Mucosa of descending colon (tissue), 3 donors: ENCODE results near the gene YBX2. TPM values are rescaled to one million over a fixed set of nuclear protein-coding genes. Genes with fewer than 3 reads are reported as not detected.

Source experiments
- ATAC-seq: fragments of 200-7000 bp; cut with Tn5 transposase; one replicate; pipeline ENCODE4 v1.9.1; 2020; ENCODE audit warnings: mild to moderate bottlenecking, moderate library complexity
- DNase-seq, 3 donors: peaks; one replicate each; pipeline ENCODE4 v3.0.0-alpha.2; 2020
- H3K36me3 ChIP-seq: fragments of 200-600 bp; one replicate; pipeline ENCODE4 v1.8.0; 2021; ENCODE audit warnings: low read depth, mild to moderate bottlenecking
- H3K4me1 ChIP-seq: fragments of 200-600 bp; one replicate; pipeline ENCODE4 v1.8.0; 2021; ENCODE audit warnings: low read depth, mild to moderate bottlenecking
- H3K4me3 ChIP-seq: fragments of 200-600 bp; one replicate; pipeline ENCODE4 v1.8.0; 2021; ENCODE audit warnings: mild to moderate bottlenecking
- H3K9me3 ChIP-seq: fragments of 200-600 bp; one replicate; pipeline ENCODE4 v1.8.0; 2021; ENCODE audit warnings: mild to moderate bottlenecking
- intact Hi-C, 2 donors: fragments of 100-400 bp; cut with DNase I in 1 of 2; cut with micrococcal nuclease in 1 of 2; formaldehyde crosslinking; loops; one replicate each; pipeline versions ENCODE4 v1.11.0 to v1.11.1; 2022; cut with DNase I, micrococcal nuclease
- total RNA-seq, 3 donors: library from RNA; stranded (reverse); fragmentation: NEBNext Ultra II Directional in 2 of 3; extraction: Animal tissue kit (Norgen Biotek cat#: 25700) in 2 of 3; gene quantifications; one replicate each; pipeline versions ENCODE4 v1.2.1 to v1.2.4, GENCODE V29; 2021 to 2023
- TF ChIP-seq, protein P1 (sequence below): fragments of 200-600 bp; IDR thresholded peaks from one replicate; pipeline ENCODE4 v1.8.0; 2022; ENCODE audit warnings: antibody characterized with exemption, mild to moderate bottlenecking
- donor health status: DM: no; HTN: no; CAD: no; lungs with moderate emphysema.
- donor health status: DM: no; HTN: no; CAD: no.
- donor health status: DM: no; HTN: yes; CAD: no.

Gene YBX2
- total RNA-seq, 3 donors from 2014 or later = 17.9 to 71.4 (median 37.8) TPM

GRCh38 chr17:7241090-7241733 is 53.2 kb downstream of the YBX2 start:
- intact Hi-C loops = no loop called here
- Histone ChIP-seq H3K36me3 (peaks cover 3% of the 10 kb centered on the region), H3K4me1 (peaks cover 21% of the 10 kb centered on the region), H3K9me3 (no peaks in the 10 kb centered on the region), H3K4me3 (peak overlapping the region; percentile 70)
- TF ChIP-seq, protein P1, sequence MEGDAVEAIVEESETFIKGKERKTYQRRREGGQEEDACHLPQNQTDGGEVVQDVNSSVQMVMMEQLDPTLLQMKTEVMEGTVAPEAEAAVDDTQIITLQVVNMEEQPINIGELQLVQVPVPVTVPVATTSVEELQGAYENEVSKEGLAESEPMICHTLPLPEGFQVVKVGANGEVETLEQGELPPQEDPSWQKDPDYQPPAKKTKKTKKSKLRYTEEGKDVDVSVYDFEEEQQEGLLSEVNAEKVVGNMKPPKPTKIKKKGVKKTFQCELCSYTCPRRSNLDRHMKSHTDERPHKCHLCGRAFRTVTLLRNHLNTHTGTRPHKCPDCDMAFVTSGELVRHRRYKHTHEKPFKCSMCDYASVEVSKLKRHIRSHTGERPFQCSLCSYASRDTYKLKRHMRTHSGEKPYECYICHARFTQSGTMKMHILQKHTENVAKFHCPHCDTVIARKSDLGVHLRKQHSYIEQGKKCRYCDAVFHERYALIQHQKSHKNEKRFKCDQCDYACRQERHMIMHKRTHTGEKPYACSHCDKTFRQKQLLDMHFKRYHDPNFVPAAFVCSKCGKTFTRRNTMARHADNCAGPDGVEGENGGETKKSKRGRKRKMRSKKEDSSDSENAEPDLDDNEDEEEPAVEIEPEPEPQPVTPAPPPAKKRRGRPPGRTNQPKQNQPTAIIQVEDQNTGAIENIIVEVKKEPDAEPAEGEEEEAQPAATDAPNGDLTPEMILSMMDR = no peak
- DNase-seq (no peak), ATAC-seq (no peak)

DNA sequence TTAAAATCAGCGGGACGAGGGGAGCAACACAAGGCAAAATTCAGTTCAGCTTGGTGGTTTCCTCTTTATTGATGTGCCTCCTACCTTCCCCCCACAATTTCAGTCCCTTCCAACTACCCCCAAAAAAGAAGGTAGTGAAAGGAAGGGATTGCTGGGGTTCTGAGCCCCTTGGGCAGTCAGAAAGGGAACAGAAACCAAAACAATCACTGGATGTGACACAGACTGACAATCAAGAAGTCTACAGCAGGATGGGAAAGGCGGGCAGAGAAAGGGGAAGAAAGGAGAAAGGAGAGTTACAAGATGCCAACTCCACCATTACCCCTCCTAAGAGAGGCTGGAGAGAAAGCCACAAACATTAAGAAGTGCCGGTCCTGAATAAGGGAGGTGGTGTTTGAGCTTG is 54.1 kb downstream of the YBX2 start:
- intact Hi-C loops = no loop called here
- no peak for ATAC-seq

GRCh38 chr17:7239091-7240027 is 55.1 kb downstream of the YBX2 start, which contains the start of gene PHF23:
TSS of gene PHF23 (minus strand) at chr17:7239457. CDS start at chr17:7239279, 178 bp downstream.
- H3K4me3 ChIP-seq = peak within 1 kb of the TSS; percentile 91
- H3K9me3 ChIP-seq = no peaks in the 10 kb centered on the region
- DNase-seq (peak; percentile 99 to 100 (median 99)), ATAC-seq (peak; percentile 73)
- H3K36me3 ChIP-seq = peaks cover 3% of the 10 kb centered on the region
- H3K4me1 ChIP-seq = peaks cover 35% of the 10 kb centered on the region
- intact Hi-C loops = no loop called here
- TF ChIP-seq, protein P1 = no peak

More for the DNA sequence above, 54.1 kb downstream of the YBX2 start:
- TF ChIP-seq, protein P1 = no peak
- H3K4me1 ChIP-seq = peaks cover 26% of the 10 kb centered on the region
- H3K4me3 ChIP-seq = no peak overlapping the region
- no peaks in the 10 kb centered on the region for H3K9me3 ChIP-seq
- H3K36me3 ChIP-seq = peaks cover 3% of the 10 kb centered on the region
- no peak for DNase-seq

GRCh38 chr17:7238420-7239090 is 55.9 kb downstream of the YBX2 start:
- intact Hi-C loops = no loop called here
- TF ChIP-seq, protein P1 = no peak
- no peaks in the 10 kb centered on the region for H3K9me3 ChIP-seq
- peaks cover 35% of the 10 kb centered on the region for H3K4me1 ChIP-seq
- ATAC-seq (no peak), DNase-seq (peak in 2 of 3 donors; percentile 66 to 73)
- peaks cover 3% of the 10 kb centered on the region for H3K36me3 ChIP-seq
- H3K4me3 ChIP-seq = peak overlapping the region; percentile 91

Other genes with a start within 250 kb of the YBX2 start
- 10 to 100 TPM in 1 of 3 donors, 1 to 10 TPM in 2; 3.1 to 15.1 (median 8.9) TPM for gene CLEC10A, start 214.4 kb downstream of the YBX2 start, total RNA-seq
- under 1 TPM in 1 of 3 donors, not detected in 2; 0.96 TPM for gene ASGR2, start 179.8 kb downstream of the YBX2 start, total RNA-seq
- 1 to 10 TPM in 2 of 3 donors, under 1 TPM in 1; 0.35 to 1.6 (median 1.2) TPM for gene ASGR1, start 115.3 kb downstream of the YBX2 start, total RNA-seq
- gene DLG4, start 74.8 kb downstream of the YBX2 start, total RNA-seq = 10 to 100 TPM in 1 of 3 donors, 1 to 10 TPM in 2; 4.1 to 34.5 (median 6.6) TPM
- 1,000 to 10,000 TPM in 1 of 3 donors, 100 to 1,000 TPM in 2; 729 to 1,007 (median 804) TPM for gene ACADVL, start 74.7 kb downstream of the YBX2 start, total RNA-seq
- 10 to 100 TPM; 33.4 to 52.0 (median 36.0) TPM for gene DVL2, start 60.1 kb downstream of the YBX2 start, total RNA-seq
- 10 to 100 TPM; 36.0 to 49.8 (median 36.8) TPM for gene PHF23, start 55.2 kb downstream of the YBX2 start, total RNA-seq
- gene GABARAP, start 52.2 kb downstream of the YBX2 start, total RNA-seq = 100 to 1,000 TPM; 424 to 499 (median 484) TPM
- gene CTDNEP1, start 42.9 kb downstream of the YBX2 start, total RNA-seq = 100 to 1,000 TPM; 117 to 123 (median 117) TPM
- gene ELP5, start 42.4 kb downstream of the YBX2 start, total RNA-seq = 10 to 100 TPM; 34.9 to 45.6 (median 42.2) TPM
- gene CLDN7, start 32.2 kb downstream of the YBX2 start, total RNA-seq = 1,000 to 10,000 TPM in 1 of 3 donors, 100 to 1,000 TPM in 2; 586 to 1,244 (median 934) TPM
- gene SLC2A4, start 12.9 kb downstream of the YBX2 start, total RNA-seq = 10 to 100 TPM in 1 of 3 donors, 1 to 10 TPM in 2; 5.3 to 78.2 (median 6.1) TPM
- 100 to 1,000 TPM; 281 to 492 (median 313) TPM for gene EIF5A, start 13.0 kb upstream of the YBX2 start, total RNA-seq
- gene GPS2, start 20.7 kb upstream of the YBX2 start, total RNA-seq = 10 to 100 TPM; 68.1 to 89.8 (median 83.2) TPM
- 10 to 100 TPM; 39.0 to 59.1 (median 44.9) TPM for gene NEURL4, start 34.7 kb upstream of the YBX2 start, total RNA-seq
- 10 to 100 TPM in 2 of 3 donors, 1 to 10 TPM in 1; 9.2 to 16.5 (median 11.2) TPM for gene ACAP1, start 41.9 kb upstream of the YBX2 start, total RNA-seq
- gene KCTD11, start 57.5 kb upstream of the YBX2 start, total RNA-seq = 10 to 100 TPM in 1 of 3 donors, 1 to 10 TPM in 2; 8.2 to 10.3 (median 8.5) TPM
- gene TMEM95, start 60.5 kb upstream of the YBX2 start, total RNA-seq = under 1 TPM in 1 of 3 donors, not detected in 2; 0.26 TPM
- gene TNK1, start 86.5 kb upstream of the YBX2 start, total RNA-seq = 10 to 100 TPM; 16.4 to 29.5 (median 20.7) TPM
- gene PLSCR3, start 99.9 kb upstream of the YBX2 start, total RNA-seq = 10 to 100 TPM in 2 of 3 donors, 1 to 10 TPM in 1; 5.5 to 21.6 (median 16.4) TPM
- 10 to 100 TPM; 51.9 to 85.1 (median 64.9) TPM for gene TMEM256, start 109.5 kb upstream of the YBX2 start, total RNA-seq
- 10 to 100 TPM in 1 of 3 donors, 1 to 10 TPM in 2; 2.9 to 38.0 (median 6.7) TPM for gene NLGN2, start 113.2 kb upstream of the YBX2 start, total RNA-seq
- not detected for gene SPEM1, start 125.7 kb upstream of the YBX2 start, total RNA-seq
- gene SPEM2, start 131.0 kb upstream of the YBX2 start, total RNA-seq = not detected
- gene SPEM3, start 134.2 kb upstream of the YBX2 start, total RNA-seq = not detected
- 10 to 100 TPM in 2 of 3 donors, 1 to 10 TPM in 1; 8.8 to 22.5 (median 16.4) TPM for gene TMEM102, start 140.8 kb upstream of the YBX2 start, total RNA-seq
- gene FGF11, start 144.9 kb upstream of the YBX2 start, total RNA-seq = 1 to 10 TPM; 1.4 to 3.0 (median 2.2) TPM
- 1 to 10 TPM; 6.0 to 8.3 (median 7.7) TPM for gene CHRNB1, start 150.4 kb upstream of the YBX2 start, total RNA-seq
- 10 to 100 TPM; 16.6 to 93.9 (median 18.5) TPM for gene ZBTB4, start 185.0 kb upstream of the YBX2 start, total RNA-seq
- gene SLC35G6, start 186.8 kb upstream of the YBX2 start, total RNA-seq = not detected
- 100 to 1,000 TPM; 101 to 124 (median 118) TPM for gene POLR2A, start 189.7 kb upstream of the YBX2 start, total RNA-seq